Muscle of back (tissue), 11 donors: Measurements from ENCODE around the gene PAPPA. TPM values are rescaled to one million over a fixed set of nuclear protein-coding genes. Genes with fewer than 3 reads are reported as not detected.

Experiments
- DNase-seq, 3 donors: peaks; one replicate each; pipeline versions ENCODE4 v3.0.0 to v3.0.0-alpha.2; 2013
- polyA plus RNA-seq, 10 donors: library from polyadenylated mRNA; unstranded; fragments of 120-200 nt; gene quantifications; one replicate each; pipeline ENCODE4 v1.2.1, GENCODE V29; 2013; ENCODE audit not compliant: insufficient read length in 10 of 10

PAPPA gene
- polyA plus RNA-seq, 10 donors: 0.58 to 2.2 (median 1.1) TPM

DNA sequence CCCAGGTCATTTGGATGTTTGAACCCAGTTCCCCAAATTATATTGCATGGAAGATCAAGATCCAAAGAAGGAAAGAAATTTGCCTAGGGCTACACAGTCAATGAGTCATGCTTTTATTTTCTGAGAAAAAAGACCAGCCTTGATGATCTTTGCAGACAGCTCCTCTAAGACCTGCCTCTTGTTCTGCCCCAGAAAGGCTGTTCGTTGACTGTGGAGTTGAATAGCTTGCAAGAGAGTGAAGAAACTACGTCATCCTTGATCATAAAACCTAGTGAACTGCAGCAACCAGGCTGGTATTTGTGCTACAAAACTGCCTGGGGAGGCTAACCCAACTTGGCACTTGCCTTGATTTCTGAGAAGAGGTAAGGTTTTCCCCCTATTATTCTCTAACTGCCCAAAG is 263.9 kb downstream of the PAPPA start:
- DNase-seq: no peak

DNA sequence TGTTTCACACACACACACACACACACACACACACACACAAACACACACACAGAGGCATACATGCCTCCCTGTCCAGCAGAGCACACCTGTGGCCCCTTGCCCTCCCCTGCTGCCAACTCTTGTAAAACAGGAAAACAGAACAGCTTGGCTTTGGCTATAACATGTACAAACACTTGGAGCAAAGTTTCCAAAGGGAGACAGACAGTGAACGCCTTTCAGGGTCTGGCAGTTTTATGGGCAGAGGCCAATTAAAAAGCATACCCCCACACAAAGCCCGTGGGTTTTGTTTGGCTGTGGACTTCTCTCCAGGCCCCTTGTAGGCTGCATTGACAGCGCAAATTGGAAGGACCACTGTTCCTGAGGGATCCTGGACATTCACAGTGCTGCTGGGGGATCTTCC is 265.6 kb downstream of the PAPPA start:
- no peak for DNase-seq

DNA sequence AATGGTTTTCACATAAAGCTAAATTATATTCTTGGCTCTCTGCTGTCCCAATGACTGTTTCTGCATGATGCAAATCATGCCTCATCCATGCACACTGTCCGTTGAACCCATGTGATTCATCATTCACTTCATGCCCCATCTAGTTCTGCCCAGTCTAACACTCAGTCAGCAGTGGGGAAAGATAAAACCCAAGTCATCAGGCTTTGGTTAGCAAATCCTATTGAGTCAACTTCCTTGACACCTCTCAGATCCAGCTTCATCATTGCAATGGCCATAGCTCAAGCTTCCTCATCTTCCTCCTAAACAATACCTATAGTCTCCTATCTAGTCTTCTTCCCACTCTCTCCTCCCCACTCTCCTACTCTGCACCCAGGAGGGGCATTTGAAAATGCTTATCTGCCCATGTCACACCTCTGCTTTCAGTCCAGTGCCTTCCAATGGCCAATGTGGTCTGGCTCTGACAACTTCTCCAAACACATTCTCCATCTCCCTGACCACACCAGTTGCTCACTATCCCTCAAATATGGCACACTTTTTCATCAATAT is 267.5 kb downstream of the PAPPA start:
- DNase-seq: peak in 1 of 3 donors; percentile 7

DNA sequence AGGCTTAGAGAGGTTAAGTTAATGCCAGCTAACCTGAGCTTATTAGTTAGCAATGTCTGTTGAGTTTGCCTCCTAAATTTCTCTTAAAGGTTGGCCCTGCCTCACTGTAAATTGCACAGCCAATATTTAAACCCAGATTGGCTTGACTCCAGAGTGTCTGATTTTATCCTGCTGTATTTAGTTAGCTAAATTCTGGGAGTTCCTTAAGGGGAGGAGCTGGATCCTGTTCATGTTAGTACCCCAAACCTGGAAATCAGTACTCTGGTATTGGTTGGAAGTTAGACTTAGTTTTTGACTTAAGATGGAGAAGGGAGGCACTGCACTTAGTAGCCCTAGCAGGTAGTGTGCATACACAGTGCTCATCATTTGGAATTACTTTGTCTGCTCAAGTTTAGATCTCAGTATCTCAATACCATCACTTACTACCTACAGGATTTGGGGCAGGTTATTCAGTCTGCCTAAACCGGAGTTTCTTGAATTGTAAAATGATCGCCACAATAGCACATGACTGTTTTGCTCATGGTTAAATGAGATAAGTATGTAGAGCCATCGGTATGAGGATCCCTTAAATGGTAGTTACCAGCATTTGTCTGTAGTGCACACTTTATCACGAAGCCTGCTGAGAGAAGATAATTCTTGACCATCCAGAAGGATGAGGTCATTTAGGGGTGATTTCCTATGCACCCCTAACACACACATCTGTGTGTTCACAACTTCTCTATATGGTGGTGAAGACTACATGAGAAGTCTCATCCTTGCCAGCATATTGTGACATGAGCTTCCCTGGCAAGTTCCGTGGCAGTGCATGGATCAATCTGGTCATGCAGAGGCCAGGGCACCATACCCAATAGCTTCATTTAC is 268.8 kb downstream of the PAPPA start:
- DNase-seq: no peak

DNA sequence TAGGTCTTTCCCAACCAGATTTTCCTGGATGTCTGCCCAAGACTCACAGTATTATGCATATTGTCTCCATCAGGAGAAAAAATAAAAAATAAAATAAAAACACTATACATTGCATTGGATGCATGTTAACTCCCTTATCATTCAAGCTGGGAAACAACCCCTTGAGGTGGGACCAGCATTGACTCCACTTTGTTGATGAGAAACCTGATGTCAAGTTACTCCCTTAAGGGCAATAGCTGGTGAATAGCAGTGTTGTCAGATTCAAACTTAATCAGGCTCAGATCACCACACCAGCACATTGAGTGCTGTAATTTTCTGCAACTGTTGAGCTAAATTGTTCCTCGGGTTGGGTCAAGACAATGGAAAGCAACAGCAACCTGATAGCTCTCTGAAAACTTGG is 269.6 kb downstream of the PAPPA start:
- no peak for DNase-seq

DNA sequence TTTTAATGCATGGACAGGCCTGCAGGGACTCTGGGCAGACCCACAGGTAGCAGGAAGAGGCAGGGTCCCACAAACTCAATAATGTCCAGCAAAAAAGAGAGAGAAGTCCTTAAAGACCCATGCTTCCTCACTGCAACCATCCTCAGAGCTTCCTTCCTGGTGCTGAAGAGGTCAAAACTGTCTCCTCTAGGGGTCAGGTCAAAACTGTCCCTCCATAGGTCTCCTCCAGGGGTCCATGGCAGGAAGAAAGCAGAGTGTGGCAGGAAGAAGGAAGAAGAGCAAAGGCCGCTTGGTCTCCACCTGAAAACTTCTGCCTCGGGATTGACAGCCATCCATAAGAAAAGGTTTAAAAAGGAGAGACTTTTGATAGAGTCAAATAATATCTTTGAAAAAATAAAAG is 271.7 kb downstream of the PAPPA start:
- no peak for DNase-seq

DNA sequence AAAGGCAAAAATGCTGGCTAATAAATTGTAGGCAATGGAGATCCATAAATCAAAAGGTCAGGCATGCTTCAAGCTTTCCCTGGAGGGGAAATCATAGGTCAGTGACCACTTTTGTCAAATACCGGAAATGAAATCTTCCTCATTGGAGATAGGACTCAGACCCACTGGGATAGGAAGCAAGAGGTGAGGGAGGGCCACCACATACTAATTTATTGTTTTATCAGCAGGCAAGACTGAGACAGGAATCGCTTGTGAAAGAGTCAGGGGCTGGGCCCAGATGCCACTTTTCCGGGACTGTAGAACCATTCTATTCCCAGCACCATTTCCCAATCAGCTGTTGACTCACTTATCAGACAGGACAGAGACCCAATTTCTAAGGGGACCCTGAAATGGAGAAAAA is 277.3 kb downstream of the PAPPA start:
- DNase-seq: no peak

DNA sequence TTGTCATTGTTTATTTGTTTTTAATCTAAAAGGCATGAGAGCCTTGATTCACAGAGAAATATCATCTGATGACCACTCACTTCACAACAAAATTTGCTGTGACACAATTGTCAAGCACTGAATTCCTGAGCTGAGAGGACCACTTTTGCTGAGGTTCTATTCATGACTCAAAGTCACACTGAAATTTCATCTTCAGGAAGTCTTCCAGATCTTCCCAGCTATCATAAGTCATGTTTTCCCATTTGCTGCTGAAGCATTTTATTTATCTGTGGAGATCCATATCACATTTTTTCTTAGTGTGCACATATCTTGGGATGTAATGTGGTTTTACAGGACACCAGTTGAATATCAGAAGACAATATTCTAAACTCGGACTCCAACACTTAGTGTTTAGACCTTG is 278.5 kb downstream of the PAPPA start:
- no peak for DNase-seq

DNA sequence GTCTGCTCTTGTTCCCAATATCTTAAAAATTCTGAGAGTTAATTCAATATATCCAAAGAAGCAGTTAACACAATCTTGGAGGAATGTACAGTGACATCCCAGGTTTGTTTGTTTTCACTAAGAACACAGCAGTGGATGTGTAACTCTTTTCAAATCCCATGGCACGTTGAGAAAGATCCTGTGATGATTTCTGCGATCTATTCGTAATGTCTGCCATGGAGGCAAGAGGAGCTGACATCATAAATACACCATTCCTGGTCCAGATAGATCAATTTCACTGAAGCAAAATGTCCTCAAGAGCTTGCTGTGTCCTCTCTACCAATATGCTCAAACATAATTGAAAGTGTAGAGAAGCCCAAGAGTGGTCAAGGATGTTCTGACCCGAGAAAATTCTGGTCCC is 280.7 kb downstream of the PAPPA start:
- no peak for DNase-seq

DNA sequence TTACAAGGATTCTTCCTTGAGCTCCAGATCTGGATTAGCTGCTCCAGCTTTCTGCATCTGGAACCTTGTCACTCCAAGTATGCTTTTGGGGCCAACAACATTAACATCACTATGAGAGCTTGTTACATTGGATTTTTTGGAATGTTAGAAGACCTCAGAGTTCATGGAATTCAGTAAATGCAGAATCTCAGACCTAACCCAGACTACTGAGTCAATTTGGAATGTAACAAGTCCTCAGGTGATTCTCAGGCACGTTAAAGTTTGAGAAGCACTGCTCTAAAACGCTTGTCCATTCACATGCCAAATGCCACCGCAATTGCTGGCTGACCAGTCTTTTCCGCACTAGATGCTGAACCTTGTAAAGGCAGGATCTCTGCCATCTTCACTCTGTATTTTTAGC is 282.1 kb downstream of the PAPPA start:
- no peak for DNase-seq

DNA sequence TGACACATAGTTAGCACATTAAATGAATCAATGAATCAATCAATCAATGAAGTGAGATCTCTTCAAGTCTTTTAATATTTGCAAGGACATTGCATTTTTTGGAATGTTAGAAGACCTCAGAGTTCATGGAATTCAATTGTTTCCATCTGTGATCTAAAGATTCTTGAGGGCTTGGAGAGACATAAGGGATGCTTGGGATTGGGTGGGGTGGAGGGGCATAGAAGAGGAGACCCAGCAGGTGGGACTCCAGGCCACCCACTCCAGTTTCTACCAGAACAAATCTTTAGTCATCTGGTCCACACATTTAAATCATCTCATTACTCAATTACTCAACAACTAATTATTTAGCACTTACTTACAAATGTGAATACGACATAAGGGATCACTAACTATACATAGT is 282.5 kb downstream of the PAPPA start:
- DNase-seq: no peak

DNA sequence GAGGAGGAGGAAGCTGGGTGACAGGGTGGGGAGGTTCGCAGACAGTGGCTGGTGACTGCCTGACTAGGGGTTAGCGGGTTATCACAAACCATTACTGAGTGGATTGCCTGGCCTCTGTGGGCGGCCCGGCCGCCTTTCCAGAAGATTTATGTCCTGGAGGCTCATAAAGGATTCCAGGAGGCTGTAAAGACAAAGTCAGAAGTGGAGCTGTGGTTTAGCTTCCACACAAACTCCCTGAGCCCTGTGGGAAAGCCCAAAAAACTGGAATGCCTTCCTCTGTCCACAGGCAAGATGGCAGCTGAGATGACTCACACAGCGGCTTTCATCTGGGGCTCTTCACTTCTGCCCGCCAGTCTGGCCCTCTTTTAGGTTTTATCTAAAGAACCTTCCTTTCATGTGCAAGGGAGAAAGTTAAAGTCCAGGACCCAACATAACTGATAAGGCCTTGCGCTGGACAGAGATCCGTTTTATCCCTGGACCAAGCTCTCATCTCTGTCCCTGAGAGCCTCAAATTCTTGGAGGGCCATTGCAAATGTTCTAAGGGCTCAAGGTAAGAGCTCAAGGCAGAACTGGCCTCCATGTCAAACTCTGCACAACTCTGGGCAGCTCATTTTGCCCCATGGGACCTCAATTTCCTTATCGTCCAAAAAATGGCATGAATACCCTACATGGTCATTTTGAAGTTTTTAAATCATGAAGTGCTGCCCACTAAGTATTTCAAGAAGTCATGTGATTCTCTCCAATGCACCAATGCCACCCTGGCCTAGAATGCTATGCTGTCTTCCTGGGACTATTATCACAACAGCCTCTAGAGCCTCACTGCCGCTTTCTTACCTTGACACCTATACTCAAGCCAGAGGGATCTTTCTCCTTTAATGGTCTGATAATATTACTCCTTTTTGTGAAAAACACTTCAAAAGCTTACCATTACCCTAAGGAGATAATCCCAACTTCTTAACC is 284.1 kb downstream of the PAPPA start:
- no peak for DNase-seq

DNA sequence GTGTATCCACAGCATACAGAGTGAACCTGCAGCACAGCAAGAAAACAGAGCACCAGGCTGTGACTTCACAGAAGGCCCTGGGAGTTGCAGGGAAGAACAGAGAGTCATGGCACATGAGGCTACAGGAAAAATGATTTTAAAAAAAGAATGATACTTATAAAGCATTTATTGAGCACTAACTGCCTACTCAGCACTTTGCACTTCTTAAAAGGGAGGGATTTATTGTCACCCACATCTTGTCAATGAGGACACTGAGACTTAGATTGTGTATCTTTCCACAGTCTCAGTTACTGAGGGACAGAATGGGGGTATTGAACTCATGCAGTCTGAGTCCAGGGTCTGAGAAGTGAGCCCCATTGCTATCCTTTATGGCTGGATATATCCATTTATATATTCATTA is 288.9 kb downstream of the PAPPA start:
- no peak for DNase-seq

DNA sequence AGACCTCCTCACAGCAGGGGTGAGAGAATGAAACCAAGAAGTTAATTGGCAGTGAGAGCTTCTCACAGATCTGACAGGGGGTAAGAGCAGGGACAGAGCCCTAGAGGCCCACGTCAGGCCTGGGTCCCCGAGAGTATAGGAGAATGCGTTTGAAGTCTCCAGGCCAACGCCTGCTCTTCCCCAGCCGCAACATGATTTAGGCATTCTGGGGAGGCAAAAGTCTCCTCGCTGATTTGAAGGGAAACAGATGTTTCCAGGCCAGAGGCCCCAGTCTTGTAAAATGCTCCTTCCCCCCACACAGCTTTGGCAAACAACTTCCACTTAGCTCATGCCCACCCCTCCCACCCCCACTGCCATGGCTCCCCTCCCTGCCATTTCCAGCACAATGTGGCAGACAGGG is 294.3 kb downstream of the PAPPA start:
- peak in 1 of 3 donors; percentile 54 for DNase-seq

DNA sequence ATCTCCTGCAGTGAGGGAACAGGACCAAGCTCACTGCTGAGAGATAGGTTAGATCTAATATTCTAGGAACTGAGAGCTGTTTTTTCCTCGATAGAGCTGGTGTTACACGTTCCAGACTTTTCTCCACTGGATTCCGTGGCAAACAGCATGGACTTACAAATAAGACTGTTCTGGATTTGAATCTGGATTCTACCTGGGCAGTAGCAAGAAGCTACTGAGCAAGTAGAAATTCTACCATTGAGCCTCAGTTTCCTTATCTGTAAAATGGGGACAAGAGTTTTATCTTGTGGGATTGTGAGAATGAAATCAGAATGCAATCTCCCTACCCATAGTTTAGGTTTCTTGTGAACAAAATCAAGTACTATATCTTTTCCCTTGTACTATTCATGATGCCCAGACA is 294.8 kb downstream of the PAPPA start:
- DNase-seq: peak in 1 of 3 donors; percentile 42

DNA sequence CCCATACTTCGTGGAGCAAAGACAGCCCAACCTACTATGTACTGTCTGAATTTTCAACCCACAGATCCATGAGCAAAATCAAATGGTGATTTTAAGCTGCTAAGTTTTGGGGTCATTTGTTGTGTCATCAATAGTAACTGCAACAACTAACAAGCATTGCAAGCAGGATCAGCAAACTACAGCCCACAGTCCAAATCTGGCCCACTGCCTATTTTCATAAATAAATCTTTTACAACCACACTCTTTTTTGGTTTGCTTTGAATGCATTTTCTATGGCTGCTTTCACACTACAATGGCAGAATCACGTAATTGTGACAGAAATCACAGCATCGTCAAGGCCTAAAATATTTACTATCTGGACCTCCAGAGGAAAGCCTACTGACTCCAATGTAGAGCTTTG is 296.4 kb downstream of the PAPPA start:
- no peak for DNase-seq

DNA sequence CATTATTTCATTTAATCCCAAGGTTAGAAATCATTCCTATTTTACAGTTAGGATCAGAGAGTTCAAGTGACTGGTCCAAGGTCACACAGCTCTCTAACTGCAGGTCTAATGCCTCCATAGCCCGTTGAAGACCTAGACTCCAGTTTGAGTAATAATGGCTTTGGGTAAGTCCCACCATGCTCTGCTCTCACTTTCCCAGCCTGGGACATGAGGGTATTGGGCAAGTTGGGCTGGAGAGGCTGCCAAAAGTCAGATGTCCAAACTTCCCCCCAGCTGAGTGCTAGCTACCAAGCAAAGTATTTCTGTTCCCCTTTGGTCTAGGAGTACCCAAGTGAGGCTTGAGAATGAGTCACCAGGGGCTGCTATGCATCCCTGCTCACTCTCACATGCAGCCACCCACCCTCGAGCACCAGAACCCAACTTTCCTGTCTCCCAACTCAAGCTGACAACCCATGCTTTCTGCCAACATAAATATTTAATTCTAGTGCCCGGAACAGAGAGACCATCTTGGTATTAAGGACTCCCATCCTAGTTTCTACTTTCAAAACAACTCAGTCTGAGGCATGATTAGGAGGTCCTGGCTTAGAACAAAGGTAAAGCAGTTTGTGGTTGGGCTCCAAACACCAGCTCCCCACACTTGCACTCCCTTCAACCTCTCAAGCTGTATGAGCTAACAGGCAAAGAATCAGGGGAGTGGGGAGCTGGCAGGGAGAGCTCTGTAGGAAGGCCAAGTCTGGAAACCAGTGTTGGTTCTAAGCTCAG is 297.0 kb downstream of the PAPPA start:
- peak in 2 of 3 donors; percentile 41 to 43 for DNase-seq

DNA sequence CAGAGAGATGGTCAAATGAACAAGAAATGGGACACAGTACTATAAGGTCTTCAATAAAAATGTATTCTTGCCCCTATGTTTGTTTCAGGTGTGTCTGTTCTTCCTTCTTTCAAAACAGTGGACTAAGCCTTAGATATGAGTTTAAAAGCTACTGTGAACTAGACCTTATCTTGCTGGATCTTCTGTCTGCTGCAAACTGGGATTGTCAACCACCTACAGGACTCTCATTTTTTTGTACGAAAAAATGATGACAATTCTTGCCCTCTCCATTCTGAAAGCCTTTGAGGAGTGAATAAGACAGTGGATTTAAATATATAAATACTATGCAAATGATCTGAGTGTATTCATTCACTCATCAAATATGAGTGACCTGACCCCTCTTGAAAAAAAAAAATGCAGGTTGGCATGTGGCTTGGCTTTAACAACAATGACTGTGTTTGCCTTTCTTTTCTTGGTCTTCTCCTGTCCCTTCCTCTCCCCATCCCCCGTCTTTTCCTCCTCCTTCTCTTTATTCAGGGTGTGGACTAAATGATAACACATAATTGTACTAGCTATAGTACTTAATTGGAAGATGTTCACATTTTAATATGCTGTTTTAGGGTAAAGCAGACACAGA is 298.0 kb downstream of the PAPPA start:
- DNase-seq: no peak
